ENCODE measurements around the gene SLC9A9. TPM values are rescaled to one million over a fixed set of nuclear protein-coding genes. Genes with fewer than 3 reads are reported as not detected.

The SLC9A9 gene
- total RNA-seq, 6 experiments from 2014 or later: 1.3 to 6.3 (median 3.0) TPM

DNA sequence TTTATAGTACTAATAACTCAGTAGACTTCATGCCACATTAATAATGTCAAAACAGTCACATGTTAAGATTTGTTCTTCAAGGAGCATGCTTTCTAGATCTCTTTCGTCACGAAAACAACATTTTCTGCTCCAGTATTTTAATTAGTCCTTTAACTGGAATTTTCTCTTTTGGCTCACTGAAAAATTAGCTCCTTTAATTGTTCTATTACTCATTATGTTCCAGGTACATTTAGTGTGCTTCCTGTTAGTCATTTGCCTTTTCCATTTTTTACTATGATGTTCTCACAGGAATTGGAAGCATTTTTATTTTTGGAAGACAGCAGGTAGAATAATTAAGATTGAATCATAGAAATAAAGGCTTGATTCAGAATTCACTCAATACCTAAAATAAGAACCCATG, 111.2 kb downstream of the SLC9A9 start:
- Histone ChIP-seq H3K9me3 (no peaks in the 10 kb centered on the region), H3K36me3 (no peaks in the 10 kb centered on the region), H3K27ac (no peak overlapping the region), H3K27me3 (no peaks in the 10 kb centered on the region), H3K4me3 (no peak overlapping the region), H3K4me1 (no peaks in the 10 kb centered on the region)
- intact Hi-C loops (cut with DNase I): no loop called here
- WGBS (ENCODE audit: insufficient coverage, low coverage, low lambda C conversion rate, missing lambda C conversion rate): 58% methylated on average over 2 of the region's 2 CpGs
- ATAC-seq (no peak), DNase-seq (no peak)
- TF ChIP-seq, protein P1, sequence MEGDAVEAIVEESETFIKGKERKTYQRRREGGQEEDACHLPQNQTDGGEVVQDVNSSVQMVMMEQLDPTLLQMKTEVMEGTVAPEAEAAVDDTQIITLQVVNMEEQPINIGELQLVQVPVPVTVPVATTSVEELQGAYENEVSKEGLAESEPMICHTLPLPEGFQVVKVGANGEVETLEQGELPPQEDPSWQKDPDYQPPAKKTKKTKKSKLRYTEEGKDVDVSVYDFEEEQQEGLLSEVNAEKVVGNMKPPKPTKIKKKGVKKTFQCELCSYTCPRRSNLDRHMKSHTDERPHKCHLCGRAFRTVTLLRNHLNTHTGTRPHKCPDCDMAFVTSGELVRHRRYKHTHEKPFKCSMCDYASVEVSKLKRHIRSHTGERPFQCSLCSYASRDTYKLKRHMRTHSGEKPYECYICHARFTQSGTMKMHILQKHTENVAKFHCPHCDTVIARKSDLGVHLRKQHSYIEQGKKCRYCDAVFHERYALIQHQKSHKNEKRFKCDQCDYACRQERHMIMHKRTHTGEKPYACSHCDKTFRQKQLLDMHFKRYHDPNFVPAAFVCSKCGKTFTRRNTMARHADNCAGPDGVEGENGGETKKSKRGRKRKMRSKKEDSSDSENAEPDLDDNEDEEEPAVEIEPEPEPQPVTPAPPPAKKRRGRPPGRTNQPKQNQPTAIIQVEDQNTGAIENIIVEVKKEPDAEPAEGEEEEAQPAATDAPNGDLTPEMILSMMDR (IDR thresholded peaks at IDR 0.05): no peak
- TF ChIP-seq POLR2A (IDR thresholded peaks at IDR 0.05): no peak

DNA sequence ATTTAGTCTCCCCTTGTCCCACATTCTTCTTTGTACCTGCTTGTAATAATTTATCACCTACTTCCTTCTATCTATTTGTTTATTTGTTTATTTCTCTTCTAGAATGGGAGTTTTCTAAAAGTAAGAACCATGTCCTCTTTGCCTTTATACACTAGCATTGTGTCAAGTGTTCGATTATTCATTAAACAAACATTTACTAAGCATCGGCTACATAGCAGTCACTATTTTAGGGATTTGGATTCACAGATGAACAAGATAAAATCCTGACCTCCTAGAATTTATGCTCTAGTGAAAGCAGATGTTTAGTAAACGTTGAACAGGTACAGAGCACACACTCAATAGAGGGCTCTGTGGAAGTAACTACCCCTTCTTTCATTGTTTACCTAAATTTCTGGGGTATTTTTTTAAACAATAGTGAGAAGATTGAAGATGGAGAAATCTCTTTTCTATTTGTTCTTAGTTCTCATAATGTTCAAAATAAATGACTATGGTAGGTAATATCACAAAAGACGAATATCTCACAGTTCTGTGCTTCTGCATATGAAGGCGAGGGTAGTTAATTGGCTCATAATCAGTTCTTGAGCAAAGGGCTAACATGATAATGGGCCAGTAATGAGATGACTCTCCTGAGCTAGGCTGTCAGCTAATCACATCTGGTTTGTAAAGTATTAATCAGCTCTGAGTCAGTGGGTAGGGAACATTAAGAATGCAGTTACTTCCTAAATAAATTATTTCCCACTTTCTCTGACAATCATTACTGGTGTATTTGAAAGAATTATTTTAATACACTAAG, 111.9 kb downstream of the SLC9A9 start:
- H3K36me3 ChIP-seq: no peaks in the 10 kb centered on the region
- intact Hi-C loops (cut with DNase I): no loop called here
- H3K9me3 ChIP-seq: no peaks in the 10 kb centered on the region
- DNase-seq: no peak
- no peaks in the 10 kb centered on the region for H3K27me3 ChIP-seq
- TF ChIP-seq, protein P1 (IDR thresholded peaks at IDR 0.05): no peak
- no peak for TF ChIP-seq POLR2A (IDR thresholded peaks at IDR 0.05)
- no peak for ATAC-seq
- WGBS (ENCODE audit: insufficient coverage, low coverage, low lambda C conversion rate, missing lambda C conversion rate): 54% methylated on average over 5 of the region's 5 CpGs
- no peak overlapping the region for H3K4me3 ChIP-seq
- no peak overlapping the region for H3K27ac ChIP-seq
- no peaks in the 10 kb centered on the region for H3K4me1 ChIP-seq

DNA sequence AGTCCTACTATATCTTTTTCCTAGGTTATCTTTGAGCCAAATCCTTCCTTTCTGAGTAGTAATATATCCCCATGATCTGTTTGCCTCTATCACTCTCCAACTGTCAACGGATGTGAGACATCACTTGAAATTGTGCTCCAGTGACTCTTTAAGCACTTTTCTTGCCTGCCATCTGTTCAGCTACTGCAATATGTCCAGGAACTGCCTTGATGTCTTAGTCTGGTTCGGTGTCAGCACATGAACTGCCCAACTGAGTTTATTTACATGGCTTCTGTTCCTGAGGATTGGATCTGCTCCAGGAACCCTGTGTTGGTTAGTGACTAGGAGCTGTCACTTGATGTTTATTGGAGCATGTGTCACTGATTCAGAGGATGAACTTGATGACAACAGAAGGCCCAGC, 116.5 kb downstream of the SLC9A9 start:
- no peaks in the 10 kb centered on the region for H3K27me3 ChIP-seq
- WGBS (ENCODE audit: insufficient coverage, low coverage, low lambda C conversion rate, missing lambda C conversion rate): 84% methylated on average over 2 of the region's 2 CpGs
- H3K36me3 ChIP-seq: no peaks in the 10 kb centered on the region
- H3K9me3 ChIP-seq: no peaks in the 10 kb centered on the region
- H3K4me1 ChIP-seq: no peaks in the 10 kb centered on the region
- no peak overlapping the region for H3K27ac ChIP-seq
- DNase-seq (no peak), ATAC-seq (no peak)
- intact Hi-C loops (cut with DNase I): no loop called here
- TF ChIP-seq, protein P1 (IDR thresholded peaks at IDR 0.05): no peak
- TF ChIP-seq POLR2A (IDR thresholded peaks at IDR 0.05): no peak
- H3K4me3 ChIP-seq: no peak overlapping the region

DNA sequence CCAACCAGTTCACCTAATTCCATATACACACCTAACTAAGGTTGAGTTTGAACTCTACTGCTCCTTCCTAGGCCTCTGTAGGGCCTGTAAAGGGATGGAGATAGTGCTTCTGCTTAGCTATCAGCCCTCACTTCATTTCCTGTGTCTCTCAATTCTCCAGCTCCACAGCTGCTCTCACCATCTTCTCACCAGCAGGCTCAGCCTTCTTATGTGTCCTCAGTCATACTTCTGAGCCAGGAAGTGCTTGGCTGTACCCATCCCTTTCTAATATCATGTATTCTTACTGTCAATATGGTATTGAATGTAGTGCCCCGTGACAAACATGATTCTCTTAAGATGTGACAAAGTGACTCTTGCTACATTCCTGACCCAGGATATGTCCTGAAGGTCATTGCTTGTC, 116.9 kb downstream of the SLC9A9 start:
- no peak for ATAC-seq
- DNase-seq: no peak
- TF ChIP-seq POLR2A (IDR thresholded peaks at IDR 0.05): no peak
- TF ChIP-seq, protein P1 (IDR thresholded peaks at IDR 0.05): no peak
- no peaks in the 10 kb centered on the region for H3K36me3 ChIP-seq
- 60% methylated on average over 1 of the region's 1 CpG for WGBS (ENCODE audit: insufficient coverage, low coverage, low lambda C conversion rate, missing lambda C conversion rate)
- no peak overlapping the region for H3K27ac ChIP-seq
- intact Hi-C loops (cut with DNase I): no loop called here
- H3K4me1 ChIP-seq: no peaks in the 10 kb centered on the region
- H3K9me3 ChIP-seq: no peaks in the 10 kb centered on the region
- no peaks in the 10 kb centered on the region for H3K27me3 ChIP-seq
- H3K4me3 ChIP-seq: no peak overlapping the region

All from right lobe of liver (tissue), 6 donors.